RWPE2 (cell line): ENCODE data around the gene MSANTD3.

Source experiments
- ATAC-seq: fragments of 200-7000 bp; cut with Tn5 transposase; 3 replicates; pipeline ENCODE4 v1.9.1; 2021; ENCODE audit warnings: low read depth
- DNase-seq: peaks from one replicate; pipeline ENCODE4 v3.0.0-alpha.2; 2020; ENCODE audit warnings: low spot score
- H3K27ac ChIP-seq: fragments of 450-650 bp; 2 replicates; pipeline ENCODE4 v1.5.1; 2017; ENCODE audit warnings: mild to moderate bottlenecking; ENCODE audit not compliant: poor library complexity, severe bottlenecking
- H3K27me3 ChIP-seq: fragments of 250-450 bp; sonication (Bioruptor Pico); 2 replicates; pipeline ENCODE4 v1.5.1; 2021; ENCODE audit warnings: mild to moderate bottlenecking, moderate library complexity; ENCODE audit not compliant: insufficient read depth, poor library complexity, severe bottlenecking
- H3K36me3 ChIP-seq: fragments of 250-450 bp; sonication (Bioruptor Pico); 2 replicates; pipeline ENCODE4 v1.5.1; 2020; ENCODE audit warnings: low read depth, mild to moderate bottlenecking, moderate library complexity
- H3K4me1 ChIP-seq: fragments of 250-450 bp; sonication (Bioruptor Pico); 2 replicates; pipeline ENCODE4 v1.5.1; 2021; ENCODE audit warnings: mild to moderate bottlenecking, moderate library complexity; ENCODE audit not compliant: insufficient read depth, poor library complexity, severe bottlenecking
- H3K4me3 ChIP-seq: fragments of 250-450 bp; sonication (Bioruptor Pico); 2 replicates; pipeline ENCODE4 v1.5.1; 2021; ENCODE audit warnings: mild to moderate bottlenecking, moderate library complexity; ENCODE audit not compliant: severe bottlenecking
- H3K9me3 ChIP-seq: fragments of 250-450 bp; sonication (Bioruptor Pico); 2 replicates; pipeline ENCODE4 v1.5.1; 2021; ENCODE audit warnings: mild to moderate bottlenecking, moderate library complexity; ENCODE audit not compliant: severe bottlenecking
- TF ChIP-seq, protein P1 (sequence below): fragments of 450-650 bp; IDR thresholded peaks from one replicate; pipeline ENCODE4 v1.5.1; 2017; ENCODE audit warnings: mild to moderate bottlenecking, moderate library complexity; ENCODE audit not compliant: poor library complexity, severe bottlenecking

The MSANTD3 gene

DNA sequence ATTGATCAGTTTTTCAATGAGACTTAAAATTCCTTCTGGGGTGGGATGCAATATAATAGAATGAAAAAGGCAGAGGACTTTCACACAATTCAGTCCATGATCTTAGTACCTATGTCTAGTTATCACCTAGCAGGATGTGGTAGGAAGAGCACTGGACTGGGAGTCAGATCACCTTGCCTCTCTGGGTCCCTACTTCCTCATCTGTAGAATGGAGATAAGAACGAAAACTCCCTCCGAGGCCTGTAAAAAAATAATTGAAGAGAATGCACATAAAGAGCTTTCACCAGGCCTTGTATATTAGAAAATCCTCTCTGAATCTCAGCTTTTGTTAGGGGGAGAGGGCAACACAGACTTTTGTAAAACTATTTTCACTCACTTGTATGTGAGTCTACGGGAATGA, 45.3 kb downstream of the MSANTD3 start:
- Histone ChIP-seq H3K27me3 (no peaks in the 10 kb centered on the region), H3K4me1 (no peaks in the 10 kb centered on the region), H3K9me3 (no peaks in the 10 kb centered on the region), H3K4me3 (no peak overlapping the region), H3K27ac (no peak overlapping the region), H3K36me3 (no peaks in the 10 kb centered on the region)
- no peak for ATAC-seq
- DNase-seq, result no peak
- TF ChIP-seq, protein P1, sequence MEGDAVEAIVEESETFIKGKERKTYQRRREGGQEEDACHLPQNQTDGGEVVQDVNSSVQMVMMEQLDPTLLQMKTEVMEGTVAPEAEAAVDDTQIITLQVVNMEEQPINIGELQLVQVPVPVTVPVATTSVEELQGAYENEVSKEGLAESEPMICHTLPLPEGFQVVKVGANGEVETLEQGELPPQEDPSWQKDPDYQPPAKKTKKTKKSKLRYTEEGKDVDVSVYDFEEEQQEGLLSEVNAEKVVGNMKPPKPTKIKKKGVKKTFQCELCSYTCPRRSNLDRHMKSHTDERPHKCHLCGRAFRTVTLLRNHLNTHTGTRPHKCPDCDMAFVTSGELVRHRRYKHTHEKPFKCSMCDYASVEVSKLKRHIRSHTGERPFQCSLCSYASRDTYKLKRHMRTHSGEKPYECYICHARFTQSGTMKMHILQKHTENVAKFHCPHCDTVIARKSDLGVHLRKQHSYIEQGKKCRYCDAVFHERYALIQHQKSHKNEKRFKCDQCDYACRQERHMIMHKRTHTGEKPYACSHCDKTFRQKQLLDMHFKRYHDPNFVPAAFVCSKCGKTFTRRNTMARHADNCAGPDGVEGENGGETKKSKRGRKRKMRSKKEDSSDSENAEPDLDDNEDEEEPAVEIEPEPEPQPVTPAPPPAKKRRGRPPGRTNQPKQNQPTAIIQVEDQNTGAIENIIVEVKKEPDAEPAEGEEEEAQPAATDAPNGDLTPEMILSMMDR, result no peak

DNA sequence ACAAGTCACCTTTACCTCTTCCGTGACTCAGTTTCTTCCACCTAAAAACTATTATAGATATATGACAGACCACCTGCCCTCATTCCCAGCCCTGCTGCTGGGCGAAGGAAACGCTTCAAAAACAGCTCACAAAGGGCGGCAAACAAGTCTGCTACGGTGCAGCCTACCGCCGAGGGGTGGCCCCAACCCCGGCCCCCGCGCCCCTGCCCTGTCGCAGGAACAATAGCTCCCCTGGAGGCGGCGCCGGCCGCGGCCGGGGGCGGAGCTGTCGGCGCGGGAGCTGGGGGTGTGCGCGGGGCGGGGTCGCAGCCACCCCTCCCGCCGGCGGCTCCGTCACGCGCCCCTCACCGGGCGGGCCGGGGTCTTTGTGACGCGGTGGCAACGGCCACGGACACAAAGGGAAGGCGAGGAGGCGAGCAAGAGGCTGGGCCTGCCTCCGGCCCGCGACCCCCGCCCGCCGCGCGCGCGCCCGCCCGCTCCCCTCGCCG, 45.9 kb downstream of the MSANTD3 start, which contains the start of gene TMEFF1:
Gene TMEFF1, plus strand, starts transcription at position 362 of the 488 bp plus-strand sequence. CDS start 396 bp downstream, outside the sequence.
- H3K27ac ChIP-seq, result no peak within 1 kb of the TSS
- no peaks in the 10 kb centered on the region for H3K4me1 ChIP-seq
- H3K4me3 ChIP-seq, result peak within 1 kb of the TSS; percentile 49
- H3K9me3 ChIP-seq, result no peaks in the 10 kb centered on the region
- TF ChIP-seq, protein P1, result peak; percentile 29
- H3K36me3 ChIP-seq, result no peaks in the 10 kb centered on the region
- peak; percentile 56 for ATAC-seq
- no peaks in the 10 kb centered on the region for H3K27me3 ChIP-seq
- no peak for DNase-seq

DNA sequence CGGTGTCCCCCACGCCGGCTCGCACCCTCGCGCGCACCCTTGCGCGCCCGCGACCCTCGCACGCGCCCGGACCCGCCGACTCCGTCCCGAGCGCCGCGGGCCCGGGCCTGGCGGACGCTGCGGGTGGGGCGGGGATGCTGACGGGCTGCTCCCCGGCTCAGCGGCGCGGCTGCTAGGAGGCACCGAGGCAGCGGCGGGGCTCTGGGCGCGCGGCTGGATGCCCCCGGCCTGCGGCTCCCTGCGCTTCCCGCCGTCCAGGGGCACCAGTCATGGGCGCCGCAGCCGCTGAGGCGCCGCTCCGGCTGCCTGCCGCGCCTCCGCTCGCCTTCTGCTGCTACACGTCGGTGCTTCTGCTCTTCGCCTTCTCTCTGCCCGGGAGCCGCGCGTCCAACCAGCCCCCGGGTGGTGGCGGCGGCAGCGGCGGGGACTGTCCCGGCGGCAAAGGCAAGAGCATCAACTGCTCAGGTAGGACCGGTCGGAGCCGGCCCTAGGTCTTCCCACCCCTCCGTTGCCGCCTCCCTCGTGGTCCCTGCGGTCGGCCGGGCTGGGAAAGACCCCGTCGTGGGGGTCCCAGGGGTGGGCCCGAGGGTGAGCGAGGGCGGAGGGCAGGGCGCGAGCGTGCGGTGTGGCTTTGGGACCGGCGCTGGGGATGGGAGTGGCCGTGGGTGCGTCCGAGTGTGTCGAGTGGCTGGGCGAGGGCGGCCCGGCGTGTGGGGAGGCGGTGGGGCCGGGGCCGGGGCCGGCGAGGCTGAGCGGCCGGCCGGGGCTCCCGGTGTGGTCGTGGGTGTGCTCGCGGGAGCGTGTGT, 46.5 kb downstream of the MSANTD3 start:
- Histone ChIP-seq H3K27ac (no peak overlapping the region), H3K36me3 (no peaks in the 10 kb centered on the region), H3K27me3 (no peaks in the 10 kb centered on the region), H3K4me3 (peak overlapping the region; percentile 49), H3K4me1 (no peaks in the 10 kb centered on the region), H3K9me3 (no peaks in the 10 kb centered on the region)
- DNase-seq, result peak; percentile 61
- peak; percentile 74 for ATAC-seq
- TF ChIP-seq, protein P1, result no peak

DNA sequence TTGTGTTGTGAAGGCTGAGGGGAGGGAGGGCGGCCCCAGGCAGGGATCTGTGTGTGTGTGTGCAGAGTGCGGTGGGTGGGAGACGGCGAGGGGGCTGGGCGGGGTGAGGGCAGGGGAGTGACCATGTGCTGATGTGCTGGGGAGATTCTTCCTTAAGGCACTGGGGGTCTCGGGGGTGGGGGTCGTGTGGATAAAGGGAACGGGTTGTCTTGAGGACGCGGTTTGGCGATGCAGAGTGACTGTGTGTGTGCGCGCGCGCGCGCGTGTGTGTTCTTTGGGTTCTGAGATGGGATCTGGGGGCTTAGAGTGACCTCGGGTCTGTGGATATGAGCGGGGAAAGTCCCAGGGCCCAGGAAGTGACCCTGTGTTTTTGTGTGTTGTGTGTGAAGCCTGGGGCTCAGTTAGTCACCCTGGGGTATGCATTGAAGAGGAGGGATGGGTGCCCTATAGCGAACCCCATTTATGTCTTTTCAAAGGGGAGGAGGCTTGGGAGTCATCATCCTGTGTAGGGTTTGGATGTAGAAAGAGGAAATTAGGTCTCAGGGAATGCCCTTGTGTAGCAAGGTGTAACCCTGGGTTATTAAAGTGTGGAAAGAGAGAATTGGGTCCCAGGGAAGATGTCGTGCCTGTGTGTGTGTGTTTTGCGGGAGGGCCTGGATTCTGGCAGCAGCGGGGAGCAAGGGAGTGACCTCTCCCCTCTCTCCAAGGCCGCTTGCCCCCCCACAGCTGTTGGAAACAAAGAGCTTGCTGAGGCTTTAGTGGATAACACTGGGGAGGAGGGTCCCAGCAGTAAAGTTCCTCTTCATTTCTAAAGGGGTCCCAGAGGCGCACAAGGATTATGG, 47.4 kb downstream of the MSANTD3 start:
- Histone ChIP-seq H3K27ac (no peak overlapping the region), H3K36me3 (no peaks in the 10 kb centered on the region), H3K27me3 (no peaks in the 10 kb centered on the region), H3K9me3 (no peaks in the 10 kb centered on the region), H3K4me1 (no peaks in the 10 kb centered on the region), H3K4me3 (peak overlapping the region; percentile 49)
- TF ChIP-seq, protein P1, result no peak
- DNase-seq (no peak), ATAC-seq (no peak)
